Tongue (tissue), 2 donors: Measurements from ENCODE around the gene DYDC2. TPM values are rescaled to one million over a fixed set of nuclear protein-coding genes. Genes with fewer than 3 reads are reported as not detected.
A peak's percentile ranks its signal among the peaks of the same experiment; 100 is the strongest.
"Not testable (repeated sequence)": the region's sequence is repeated elsewhere in the genome, so short reads cannot be mapped to it uniquely, and the experiment has no call there.

Experiments used
- DNase-seq: peaks from one replicate; pipeline ENCODE4 v3.0.0-alpha.2; 2015
- total RNA-seq: library from RNA; depleted of rRNA; stranded (reverse); fragments of >200 nt; gene quantifications from one replicate; pipeline ENCODE4 v1.2.3, GENCODE V29; 2014

Gene DYDC2
- total RNA-seq, result not detected

DNA sequence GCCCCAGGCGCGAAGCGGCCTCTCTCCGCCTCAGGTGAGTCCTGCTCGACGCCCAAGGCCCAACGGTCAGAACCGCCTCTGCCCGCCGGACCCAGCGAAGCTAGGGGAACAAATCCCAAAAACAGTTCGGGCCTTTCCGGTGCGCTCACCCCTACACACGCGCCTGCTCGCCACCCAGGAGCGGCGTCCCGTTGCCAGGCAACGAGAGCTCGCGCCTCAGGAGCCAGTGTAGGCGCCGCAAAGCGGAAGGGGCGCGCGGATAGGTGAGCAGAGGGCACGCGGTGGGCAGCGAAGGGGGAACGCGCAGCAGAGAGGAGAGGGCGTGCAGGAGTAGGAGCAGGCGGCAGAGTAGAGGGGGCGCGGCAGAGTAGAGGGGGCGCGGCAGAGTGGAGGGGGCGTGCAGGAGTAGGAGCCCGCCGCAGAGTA is at the start of gene DYDC2, which contains the start of gene DYDC1:
DYDC2 (plus strand) TSS at position 219 of the 426 bp plus-strand sequence. CDS start 5,663 bp downstream, outside the sequence.
DYDC1 (minus strand) TSS at position 193 of the 426 bp plus-strand sequence. CDS start 4,154 bp downstream, outside the sequence.
- peak; percentile 74 for DNase-seq

GRCh38 chr10:80313523-80313922 is 43.1 kb upstream of the DYDC2 start:
- no peak for DNase-seq

- DNase-seq, result no peak
Measured at GRCh38 chr10:80315391-80315790, 41.2 kb upstream of the DYDC2 start.

DNA sequence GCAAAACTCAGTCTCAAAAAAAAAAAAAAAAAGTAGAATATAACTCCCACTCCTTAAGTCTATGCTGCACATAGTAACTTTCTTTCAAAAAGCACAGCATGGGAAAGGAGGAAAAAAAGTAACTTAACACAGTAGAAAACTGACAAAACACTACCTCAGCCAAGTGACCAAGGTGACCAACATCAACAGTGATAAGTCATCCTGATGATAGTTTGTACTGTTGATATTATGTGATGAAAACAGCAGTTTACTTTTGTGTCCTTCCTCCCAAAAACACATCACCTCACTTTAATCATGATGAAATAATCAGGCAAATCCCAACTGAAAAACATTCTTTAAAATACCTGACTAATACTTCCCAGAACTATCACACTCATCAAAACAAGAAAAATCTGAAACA is 37.8 kb upstream of the DYDC2 start:
- no peak for DNase-seq

DNA sequence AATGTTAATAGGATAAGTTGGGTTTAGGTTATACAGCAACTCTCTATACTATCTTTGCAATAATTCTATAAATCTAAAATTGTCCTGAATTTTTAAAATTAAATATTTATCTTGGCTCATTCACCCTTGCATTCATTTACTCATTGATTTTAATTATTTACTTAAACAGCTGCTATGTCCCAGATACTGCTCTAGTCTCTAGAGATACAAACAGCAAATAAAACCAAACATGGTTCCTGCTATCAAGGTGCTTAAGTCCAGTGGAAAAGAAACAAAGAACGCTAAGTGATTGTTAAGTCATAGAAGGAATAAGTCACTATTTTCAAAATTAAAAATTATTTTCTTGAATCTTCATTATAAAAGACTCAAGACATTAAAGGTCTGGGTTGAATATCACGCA is 37.3 kb upstream of the DYDC2 start:
- DNase-seq, result no peak

DNA sequence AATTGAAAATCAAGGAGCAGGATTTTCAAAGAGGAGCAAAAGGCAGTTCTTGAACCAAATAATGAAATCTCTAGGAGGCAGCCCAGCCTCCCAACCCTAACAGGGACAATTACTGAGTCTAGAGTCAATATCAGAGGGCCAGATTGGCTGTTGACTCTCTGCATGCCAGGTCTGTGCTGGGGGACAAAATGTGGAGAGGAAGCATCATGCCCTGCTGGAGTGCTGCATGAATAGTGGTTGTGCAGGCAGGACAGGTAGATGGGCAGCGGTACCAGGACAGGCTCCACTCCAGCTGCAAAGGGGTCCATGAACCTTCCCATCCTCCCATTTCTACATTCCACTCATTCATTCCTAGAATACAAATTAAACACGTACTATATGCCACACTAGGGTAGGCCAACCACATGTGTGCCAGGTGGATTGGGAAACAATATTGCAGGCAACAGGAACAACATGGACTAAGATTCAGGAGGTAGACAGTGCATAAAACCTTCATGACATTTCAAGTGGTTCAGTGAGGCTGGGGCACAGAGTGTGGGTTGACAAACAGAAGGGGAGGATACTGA is 36.8 kb upstream of the DYDC2 start:
- no peak for DNase-seq

DNA sequence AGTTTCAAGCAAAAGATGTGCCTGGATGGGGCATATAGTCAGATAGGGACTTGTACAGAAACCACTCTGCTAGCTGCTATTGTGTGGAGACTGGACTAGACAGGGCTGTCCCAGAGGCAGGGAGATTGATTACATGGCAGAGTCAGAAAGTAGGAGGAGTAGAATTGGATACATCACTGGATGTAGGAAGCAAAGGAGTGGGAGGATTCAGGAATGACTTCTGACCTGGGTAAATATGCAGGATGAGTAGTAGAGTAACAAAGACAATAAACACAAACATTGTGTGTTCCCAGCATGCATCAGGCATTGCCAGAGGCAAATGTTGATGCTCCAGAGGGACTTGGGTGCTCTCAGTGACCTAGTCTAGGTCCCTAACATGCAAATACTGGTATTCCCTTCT is 36.2 kb upstream of the DYDC2 start:
- no peak for DNase-seq

DNA sequence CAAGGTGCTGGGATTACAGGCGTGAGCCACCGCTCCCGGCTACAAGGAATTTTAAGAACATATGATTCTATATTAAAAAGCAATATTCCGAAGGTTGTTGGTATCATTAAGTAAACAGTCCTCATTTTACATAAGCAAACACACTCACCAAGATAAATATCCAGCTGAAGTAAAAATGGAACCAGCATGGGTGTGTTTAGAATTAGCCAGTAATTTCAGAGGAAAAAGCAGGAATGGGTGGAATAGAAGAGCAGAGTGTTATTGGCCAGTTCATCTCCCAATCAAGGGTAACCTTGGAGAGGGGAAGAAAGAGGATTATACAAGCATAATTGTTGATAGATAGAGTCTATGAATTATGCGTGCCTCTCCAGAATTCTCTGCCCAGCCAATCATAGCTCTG is 35.4 kb upstream of the DYDC2 start:
- no peak for DNase-seq

DNA sequence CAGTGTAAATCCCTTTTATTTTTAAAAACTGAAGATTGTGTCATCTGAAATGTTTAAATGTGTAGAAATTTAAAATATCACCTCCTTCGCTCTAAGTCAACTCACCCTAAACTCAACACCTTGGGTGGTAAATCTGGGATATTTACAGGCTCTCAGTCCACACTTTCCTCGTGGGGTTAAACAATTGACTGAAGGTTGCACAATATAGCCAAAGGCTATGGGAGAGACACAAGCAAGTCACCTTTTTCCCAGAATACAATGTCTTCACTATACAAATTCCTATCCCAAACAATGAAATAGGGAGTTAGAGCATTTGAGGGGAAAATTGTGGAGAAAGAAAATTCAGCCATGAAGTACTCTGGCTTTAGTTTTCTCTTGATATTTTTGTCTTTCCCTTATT is 34.4 kb upstream of the DYDC2 start:
- no peak for DNase-seq

GRCh38 chr10:80322711-80323110 is 33.9 kb upstream of the DYDC2 start:
- no peak for DNase-seq

DNA sequence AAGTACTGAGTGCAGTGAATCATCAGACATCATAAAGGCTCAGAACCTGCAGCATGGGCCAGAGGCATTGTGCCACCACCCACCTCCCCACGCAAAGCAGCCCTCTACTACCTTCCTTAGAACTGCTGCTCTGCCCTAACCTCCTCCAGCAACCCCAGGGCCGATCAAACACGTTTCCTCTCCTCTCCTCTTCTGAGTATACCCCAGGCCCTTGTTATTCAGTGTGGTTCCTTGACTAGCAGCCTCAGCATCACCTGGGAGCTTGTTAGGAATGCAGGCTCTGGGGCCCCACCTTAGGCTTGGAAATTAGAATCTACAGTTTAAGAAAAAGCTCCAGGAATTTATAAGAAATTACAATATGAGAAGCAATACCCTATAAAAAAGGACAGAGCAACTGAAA is 33.3 kb upstream of the DYDC2 start:
- no peak for DNase-seq

DNA sequence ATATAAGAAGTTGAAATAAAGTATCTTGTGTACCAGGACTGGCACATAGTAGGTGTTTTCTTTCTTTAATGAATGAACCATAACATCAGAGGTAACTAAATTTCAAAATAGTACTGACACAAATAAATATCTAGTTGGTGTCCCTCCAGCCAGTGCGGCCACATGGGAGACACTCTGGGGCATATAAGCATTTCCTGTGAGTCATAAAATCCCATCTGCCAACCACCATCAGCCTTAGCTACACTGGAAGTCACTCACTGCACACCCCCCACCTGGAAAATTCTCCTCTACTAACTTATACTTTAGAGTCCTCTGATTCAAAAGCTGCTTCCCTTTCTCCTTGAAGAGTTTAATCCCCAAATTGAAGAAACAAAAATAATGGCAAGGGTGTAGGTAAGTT is 32.5 kb upstream of the DYDC2 start:
- no peak for DNase-seq

DNA sequence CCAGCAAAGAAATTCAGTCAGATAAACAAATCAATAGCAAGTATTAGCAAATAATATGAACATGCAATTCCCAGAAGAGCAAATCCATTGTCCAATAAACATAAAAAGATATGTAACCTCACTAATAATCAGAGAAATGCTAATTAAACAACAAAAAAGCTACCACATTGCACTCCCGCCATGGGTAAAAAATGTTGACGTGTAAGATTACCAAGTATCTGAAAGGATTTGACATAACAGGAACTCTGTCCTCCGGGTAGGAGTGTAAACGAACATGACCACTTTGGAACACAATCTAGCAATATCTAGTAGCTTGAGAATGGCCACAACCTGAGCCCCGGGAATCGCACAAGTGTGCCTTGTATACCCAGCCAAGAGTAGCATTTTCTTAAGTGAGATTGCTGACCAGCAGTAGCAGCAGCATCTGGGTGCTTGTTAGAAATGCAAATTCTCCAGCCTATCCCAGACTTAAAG is 31.7 kb upstream of the DYDC2 start:
- no peak for DNase-seq

DNA sequence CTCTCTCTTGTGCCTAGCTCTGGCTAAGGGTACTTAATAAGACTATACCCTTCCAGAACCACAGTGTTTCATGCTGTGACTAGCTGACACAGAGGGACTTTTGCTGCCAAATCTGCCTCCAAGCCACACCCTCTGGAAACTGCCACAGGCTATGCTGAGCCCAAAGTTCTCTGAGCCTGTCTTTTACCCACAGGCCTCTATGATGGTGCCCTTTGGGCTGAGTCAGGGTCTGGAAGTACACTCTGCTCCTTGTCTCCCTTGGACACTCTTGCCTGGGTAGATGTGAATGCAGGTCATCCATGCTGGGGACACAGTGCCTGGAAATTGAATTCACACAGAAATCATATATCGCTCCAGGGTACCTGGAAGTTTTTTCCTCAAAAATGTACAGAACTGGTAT is 22.6 kb upstream of the DYDC2 start:
- no peak for DNase-seq

GRCh38 chr10:80344276-80344675 is 12.3 kb upstream of the DYDC2 start:
- DNase-seq, result no peak

- DNase-seq, result no peak
Measured at GRCh38 chr10:80344912-80345311, 11.7 kb upstream of the DYDC2 start.

GRCh38 chr10:80350251-80350650 is 6.3 kb upstream of the DYDC2 start:
- no peak for DNase-seq

- no peak for DNase-seq
Measured at GRCh38 chr10:80351220-80351619, 5.4 kb upstream of the DYDC2 start.

DNA sequence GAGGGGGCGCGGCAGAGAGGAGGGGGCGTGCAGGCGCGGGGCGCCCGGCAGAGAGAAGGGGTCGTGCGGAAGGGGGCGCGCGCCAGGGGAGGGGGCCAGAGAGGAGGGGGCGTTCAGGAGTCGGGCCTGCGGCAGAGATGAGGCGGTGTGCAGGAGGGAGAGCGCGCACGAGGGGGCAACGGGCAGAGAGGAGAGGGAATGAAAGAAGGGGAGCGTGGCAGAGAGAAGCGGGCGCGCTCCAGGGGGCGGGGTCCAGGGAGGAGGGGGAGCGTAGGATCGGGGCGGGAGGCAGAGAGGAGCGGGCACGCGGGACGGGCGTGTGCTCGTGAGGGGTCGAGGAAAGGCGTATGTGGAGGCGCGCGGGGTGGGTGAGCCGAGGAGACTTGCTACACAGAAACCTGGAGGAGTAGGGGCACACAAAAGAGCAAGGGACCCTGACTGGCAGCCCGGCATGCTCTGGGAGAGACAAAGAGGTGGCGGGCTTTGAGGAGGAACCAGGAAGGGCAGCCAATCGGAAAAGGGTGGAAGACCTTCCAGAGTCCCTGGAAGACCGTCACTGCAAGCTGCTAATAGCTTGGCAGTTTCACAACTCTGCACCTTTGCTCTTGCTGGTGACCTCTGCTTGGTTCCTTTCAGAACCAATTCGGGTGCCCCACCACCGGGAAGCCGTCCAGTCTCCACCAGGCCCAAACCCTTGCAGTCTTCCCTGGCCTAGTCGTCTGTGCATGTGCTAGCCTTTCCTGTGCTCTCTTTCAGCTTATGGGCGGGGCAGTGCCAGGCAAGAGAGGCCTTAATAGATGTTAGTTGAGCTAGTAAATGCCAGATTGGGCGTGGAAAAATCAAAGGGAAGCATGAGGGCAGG is 639 bp downstream of the DYDC2 start:
- DNase-seq, result peak; percentile 56

GRCh38 chr10:80357851-80358125 is 1.2 kb downstream of the DYDC2 start:
- no peak for DNase-seq

DNA sequence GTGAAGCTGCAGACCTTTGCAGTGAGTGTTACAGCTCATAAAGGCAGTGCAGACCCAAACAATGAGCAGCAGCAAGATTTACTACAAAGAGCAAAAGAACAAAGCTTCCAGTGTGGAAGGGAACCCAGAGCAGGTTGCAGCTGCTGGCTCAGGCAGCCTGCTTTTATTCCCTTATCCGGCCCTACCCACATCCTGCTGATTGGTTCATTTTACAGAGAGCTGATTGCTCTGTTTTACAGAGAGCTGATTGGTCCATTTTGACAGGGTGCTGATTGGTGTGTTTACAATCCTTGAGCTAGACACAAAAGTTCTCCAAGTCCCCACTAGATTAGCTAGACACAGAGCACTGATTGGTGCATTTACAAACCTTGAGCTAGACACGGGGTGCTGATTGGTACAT is 2.3 kb downstream of the DYDC2 start:
- DNase-seq, result not testable (repeated sequence)

DNA sequence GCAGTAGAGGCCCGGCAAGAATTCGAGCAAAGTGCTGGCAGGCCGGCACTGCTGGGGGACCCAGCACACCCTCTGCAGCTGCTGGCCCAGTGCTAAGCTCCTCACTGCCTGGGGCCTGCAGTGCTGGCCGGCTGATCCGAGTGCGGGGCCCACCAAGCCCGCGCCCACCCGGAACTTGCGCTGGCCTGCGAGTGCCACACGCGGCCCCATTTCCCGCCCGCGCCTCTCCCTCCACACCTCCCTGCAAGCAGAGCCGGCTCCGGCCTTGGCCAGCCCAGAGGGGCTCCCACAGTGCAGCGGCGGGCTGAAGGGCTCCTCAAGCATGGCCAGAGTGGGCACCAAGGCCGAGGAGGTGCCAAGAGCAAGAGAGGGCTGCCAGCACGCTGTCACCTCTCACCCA is 3.1 kb downstream of the DYDC2 start:
- no peak for DNase-seq

- no peak for DNase-seq
Measured at GRCh38 chr10:80365510-80365909, 8.9 kb downstream of the DYDC2 start.

DNA sequence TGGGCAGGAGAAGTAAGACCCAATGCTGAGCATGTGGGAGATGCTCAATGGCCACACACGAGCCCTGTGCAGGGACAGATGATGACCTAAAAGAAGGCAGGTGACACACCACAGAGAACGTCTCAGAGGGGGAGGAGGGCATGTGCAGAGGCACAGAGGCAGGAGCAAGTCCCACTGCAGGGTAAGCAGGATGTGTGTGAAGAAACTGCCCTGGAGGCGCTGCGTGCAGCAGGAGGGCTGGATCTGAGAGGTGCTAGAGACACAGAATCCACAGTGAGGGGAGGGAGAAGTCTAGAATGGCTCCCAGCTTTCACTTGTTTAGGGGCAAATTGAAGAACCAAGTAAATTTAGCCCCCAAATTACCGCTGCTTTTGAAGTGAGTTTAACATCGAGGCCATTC is 14.9 kb downstream of the DYDC2 start:
- DNase-seq, result no peak
